Ectodermal cell (in vitro differentiated cells): Measurements from ENCODE around the gene DMWD.
A peak's percentile ranks its signal among the peaks of the same experiment; 100 is the strongest.
"Not testable (repeated sequence)": the region's sequence is repeated elsewhere in the genome, so short reads cannot be mapped to it uniquely, and the experiment has no call there.

Experiments used
- H3K27ac ChIP-seq: 2 replicates; pipeline ENCODE4 v1.7.0; 2013; ENCODE audit warnings: mild to moderate bottlenecking, low read depth, low read length; ENCODE audit not compliant: insufficient read depth, poor library complexity, severe bottlenecking
- H3K27me3 ChIP-seq: 2 replicates; pipeline ENCODE4 v1.7.0; 2013; ENCODE audit warnings: mild to moderate bottlenecking, low read length; ENCODE audit not compliant: insufficient read depth, control insufficient read depth, poor library complexity, severe bottlenecking
- H3K36me3 ChIP-seq: one replicate; pipeline ENCODE4 v1.7.0; 2013; ENCODE audit warnings: low read length; ENCODE audit not compliant: control insufficient read depth, insufficient read depth
- H3K4me1 ChIP-seq: one replicate; pipeline ENCODE4 v1.7.0; 2013; ENCODE audit warnings: low read length; ENCODE audit not compliant: control insufficient read depth, insufficient read depth
- H3K4me3 ChIP-seq: 2 replicates; pipeline ENCODE4 v1.7.0; 2013; ENCODE audit warnings: low read depth, low read length, control low read depth; ENCODE audit not compliant: insufficient read depth
- H3K9me3 ChIP-seq: 2 replicates; pipeline ENCODE4 v1.7.0; 2013; ENCODE audit warnings: mild to moderate bottlenecking, low read length, moderate library complexity; ENCODE audit not compliant: control insufficient read depth
- WGBS, 2 experiments: methylation state at CpG; one replicate each; pipeline ENCODE4 v1.1.7; 2013; ENCODE audit warnings: missing lambda C conversion rate in 2 of 2; 5-methylcytosine and 5-hydroxymethylcytosine counted together

The DMWD gene

DNA sequence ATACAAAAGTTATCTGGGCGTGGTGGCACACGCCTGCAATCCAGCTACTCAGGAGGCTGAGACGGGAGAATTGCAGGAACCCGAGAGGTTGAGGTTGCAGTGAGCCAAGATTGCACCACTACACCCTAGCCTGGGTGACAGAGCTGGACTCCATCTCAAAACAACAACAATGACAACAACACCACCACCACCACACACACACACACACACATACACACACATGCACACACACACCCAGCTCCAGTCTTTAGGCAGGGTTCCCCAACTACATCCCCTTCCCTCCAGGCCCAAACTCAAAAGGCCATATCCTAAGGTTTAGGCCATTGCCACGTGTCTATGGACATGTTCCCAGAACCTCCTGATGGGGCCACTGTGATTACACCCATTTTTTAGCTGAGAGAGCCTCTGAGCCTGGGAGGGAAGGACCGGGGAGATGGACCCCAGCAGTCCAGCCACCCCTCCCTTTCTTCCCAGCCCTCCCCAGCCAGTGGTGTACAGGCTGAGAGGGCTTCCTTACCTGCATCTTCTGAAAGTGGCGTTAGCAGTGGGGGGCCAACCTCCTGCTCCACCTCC lies 9.0 kb upstream of the DMWD start:
- H3K9me3 ChIP-seq: no peaks in the 10 kb centered on the region
- no peaks in the 10 kb centered on the region for H3K36me3 ChIP-seq
- H3K4me3 ChIP-seq: no peak overlapping the region
- H3K27me3 ChIP-seq: no peaks in the 10 kb centered on the region
- 87 to 90% methylated on average over 7 of the region's 7 CpGs for WGBS, 2 experiments
- no peaks in the 10 kb centered on the region for H3K4me1 ChIP-seq
- H3K27ac ChIP-seq: no peak overlapping the region

DNA sequence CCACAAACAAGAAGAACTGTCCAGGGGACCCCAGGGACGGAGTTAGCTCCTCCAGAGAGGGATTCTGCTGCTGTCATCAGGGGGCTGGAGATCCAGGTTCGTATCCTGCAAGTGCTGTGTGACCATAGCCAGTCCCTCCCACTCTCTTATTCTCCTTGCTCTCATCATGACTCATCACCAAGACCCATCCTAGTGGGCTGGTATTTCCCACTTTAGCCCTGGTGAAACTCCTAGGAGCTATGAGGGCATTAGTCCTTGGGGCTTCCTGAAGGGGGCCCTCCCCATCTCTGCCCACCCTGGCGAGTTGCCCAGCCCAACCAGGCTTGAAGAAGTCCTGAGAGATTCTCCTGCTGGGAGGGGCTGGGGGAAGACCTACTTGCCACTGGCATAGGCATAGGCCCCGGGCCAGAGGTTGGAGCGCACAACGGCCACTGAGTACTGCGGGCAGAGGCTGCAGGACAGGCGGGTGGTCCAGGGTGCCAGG lies 7.5 kb upstream of the DMWD start:
- H3K36me3 ChIP-seq: no peaks in the 10 kb centered on the region
- WGBS, 2 experiments: 87 to 88% methylated on average over 8 of the region's 8 CpGs
- no peaks in the 10 kb centered on the region for H3K4me1 ChIP-seq
- no peak overlapping the region for H3K27ac ChIP-seq
- H3K27me3 ChIP-seq: no peaks in the 10 kb centered on the region
- no peaks in the 10 kb centered on the region for H3K9me3 ChIP-seq
- no peak overlapping the region for H3K4me3 ChIP-seq

DNA sequence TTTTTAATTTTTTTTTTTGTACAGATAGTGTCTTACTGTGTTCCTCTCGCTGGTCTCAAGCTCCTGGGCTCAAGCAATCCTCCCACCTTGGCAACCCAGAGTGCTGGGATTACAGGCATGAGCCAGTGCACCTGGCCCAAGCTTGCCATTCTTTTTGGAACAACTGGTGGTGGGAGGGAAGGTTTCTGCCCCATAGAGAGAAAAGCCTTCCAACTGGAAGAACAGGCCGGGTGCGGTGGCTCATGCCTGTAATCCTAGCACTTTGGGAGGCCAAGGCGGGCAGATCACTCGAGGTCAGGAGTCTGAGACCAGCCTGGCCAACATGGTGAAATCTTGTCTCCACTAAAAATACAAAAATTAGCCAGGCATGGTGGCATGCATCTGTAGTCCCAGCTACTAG lies 6.9 kb upstream of the DMWD start:
- H3K4me3 ChIP-seq, H3K27ac ChIP-seq, H3K9me3 ChIP-seq, H3K27me3 ChIP-seq, H3K4me1 ChIP-seq, H3K36me3 ChIP-seq: not testable (repeated sequence)
- 85 to 86% methylated on average over 5 of the region's 5 CpGs for WGBS, 2 experiments

GRCh38 chr19:45798995-45799517 lies 6.4 kb upstream of the DMWD start:
- Histone ChIP-seq H3K36me3 (no peaks in the 10 kb centered on the region), H3K4me3 (no peak overlapping the region), H3K27ac (no peak overlapping the region), H3K9me3 (no peaks in the 10 kb centered on the region), H3K27me3 (no peaks in the 10 kb centered on the region), H3K4me1 (no peaks in the 10 kb centered on the region)
- WGBS, 2 experiments: 27% methylated on average over 10 of the region's 10 CpGs

DNA sequence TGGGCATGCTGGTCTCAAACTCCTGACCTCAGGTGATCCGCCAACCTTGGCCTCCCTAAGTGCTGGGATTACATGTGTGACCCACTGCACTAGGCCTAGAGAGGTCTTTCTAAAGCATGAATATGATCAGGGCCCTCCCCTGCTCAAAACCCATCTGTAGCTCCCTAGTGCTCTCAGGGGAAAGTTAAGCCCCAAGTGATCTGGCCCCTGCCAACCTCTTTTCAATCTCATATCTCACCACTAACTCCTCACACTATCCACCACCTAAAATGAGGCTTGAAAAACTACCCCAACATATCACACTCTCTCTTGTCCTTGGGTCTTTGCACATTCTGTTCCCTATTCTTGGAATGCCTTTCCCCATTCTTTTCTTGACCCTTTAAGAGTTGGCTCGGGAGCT lies 2.0 kb upstream of the DMWD start:
- H3K4me3 ChIP-seq: no peak overlapping the region
- no peaks in the 10 kb centered on the region for H3K9me3 ChIP-seq
- WGBS, 2 experiments: 94 to 96% methylated on average over 2 of the region's 2 CpGs
- peaks cover 4% of the 10 kb centered on the region for H3K4me1 ChIP-seq
- H3K27me3 ChIP-seq: no peaks in the 10 kb centered on the region
- no peak overlapping the region for H3K27ac ChIP-seq
- H3K36me3 ChIP-seq: peaks cover 2% of the 10 kb centered on the region

GRCh38 chr19:45793876-45794275 lies 1.2 kb upstream of the DMWD start:
- peaks cover 4% of the 10 kb centered on the region for H3K4me1 ChIP-seq
- no peaks in the 10 kb centered on the region for H3K9me3 ChIP-seq
- no peak overlapping the region for H3K4me3 ChIP-seq
- H3K27me3 ChIP-seq: no peaks in the 10 kb centered on the region
- H3K27ac ChIP-seq: no peak overlapping the region
- WGBS, 2 experiments: 67 to 70% methylated on average over 6 of the region's 6 CpGs
- peaks cover 8% of the 10 kb centered on the region for H3K36me3 ChIP-seq

- WGBS, 2 experiments: 59 to 60% methylated on average over 3 of the region's 3 CpGs
- H3K4me3 ChIP-seq: no peak overlapping the region
- H3K27me3 ChIP-seq: no peaks in the 10 kb centered on the region
- H3K36me3 ChIP-seq: peaks cover 14% of the 10 kb centered on the region
- peaks cover 4% of the 10 kb centered on the region for H3K4me1 ChIP-seq
- peak overlapping the region; percentile 11 for H3K27ac ChIP-seq
- no peaks in the 10 kb centered on the region for H3K9me3 ChIP-seq
Observed at GRCh38 chr19:45793178-45793564, 526 bp upstream of the DMWD start.

- H3K4me3 ChIP-seq: peak overlapping the region; percentile 61
- peaks cover 4% of the 10 kb centered on the region for H3K4me1 ChIP-seq
- 11% methylated on average over 31 of the region's 31 CpGs for WGBS, 2 experiments
- H3K36me3 ChIP-seq: peaks cover 14% of the 10 kb centered on the region
- no peaks in the 10 kb centered on the region for H3K27me3 ChIP-seq
- no peaks in the 10 kb centered on the region for H3K9me3 ChIP-seq
- no peak overlapping the region for H3K27ac ChIP-seq
Observed at GRCh38 chr19:45791744-45792469, 738 bp downstream of the DMWD start.

DNA sequence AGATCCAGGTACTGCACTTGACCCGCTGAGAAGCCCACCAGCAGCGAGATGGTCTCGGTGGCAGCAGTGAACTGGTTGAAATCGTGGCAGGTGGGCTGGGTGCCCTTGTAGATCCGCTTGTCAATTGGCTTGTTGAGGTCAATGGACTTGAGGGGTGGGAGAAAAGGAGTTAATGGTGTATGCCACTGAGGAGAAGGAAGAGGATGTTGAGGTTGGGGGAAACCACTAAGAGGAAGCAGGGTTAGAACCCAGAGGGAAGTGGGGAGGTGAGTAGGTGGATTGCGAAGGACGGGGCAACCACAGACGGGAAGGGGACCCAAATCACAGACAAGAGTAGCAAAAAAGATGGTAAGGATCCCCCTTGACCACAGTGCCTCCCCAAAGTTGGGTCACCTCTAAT lies 1.7 kb downstream of the DMWD start:
- peaks cover 20% of the 10 kb centered on the region for H3K36me3 ChIP-seq
- no peaks in the 10 kb centered on the region for H3K9me3 ChIP-seq
- no peak overlapping the region for H3K4me3 ChIP-seq
- H3K4me1 ChIP-seq: peaks cover 4% of the 10 kb centered on the region
- H3K27me3 ChIP-seq: no peaks in the 10 kb centered on the region
- WGBS, 2 experiments: 96 to 97% methylated on average over 8 of the region's 8 CpGs
- no peak overlapping the region for H3K27ac ChIP-seq

DNA sequence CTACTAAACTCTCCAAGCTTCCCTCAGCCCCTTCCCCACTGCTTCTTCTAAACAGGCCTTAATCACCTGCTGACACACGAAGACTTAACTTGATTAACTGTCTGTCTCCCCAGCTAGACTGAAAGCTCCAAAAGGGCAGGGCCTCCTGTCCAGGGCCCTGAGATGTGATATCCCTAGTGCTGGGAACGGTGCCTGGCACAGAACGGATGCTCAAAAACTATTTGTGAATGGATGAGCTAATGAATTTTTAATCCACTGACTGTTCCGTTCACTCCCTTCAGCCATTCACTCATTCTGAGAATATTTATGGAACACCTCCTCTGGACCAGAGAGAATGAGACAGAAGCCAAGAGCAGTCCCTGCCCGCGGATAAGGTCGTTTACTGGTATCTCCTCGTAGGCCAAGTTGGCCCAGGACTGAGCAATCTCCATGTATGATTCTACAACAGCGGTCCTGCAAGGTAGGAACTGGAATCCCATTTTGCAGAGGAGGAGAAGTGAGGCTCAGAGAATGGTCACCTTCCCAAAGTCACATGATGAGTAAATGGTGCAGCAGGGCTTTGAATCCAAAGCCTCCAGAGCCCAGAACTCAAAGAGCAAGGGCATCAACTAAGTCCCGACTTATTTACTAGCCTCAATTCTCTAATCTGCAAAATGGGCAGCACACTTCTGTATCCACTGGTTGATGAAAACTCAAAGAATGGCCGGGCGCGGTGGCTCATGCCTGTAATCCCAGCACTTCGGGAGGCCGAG lies 3.4 kb downstream of the DMWD start:
- no peaks in the 10 kb centered on the region for H3K27me3 ChIP-seq
- no peak overlapping the region for H3K4me3 ChIP-seq
- WGBS, 2 experiments: 95 to 97% methylated on average over 15 of the region's 15 CpGs
- H3K9me3 ChIP-seq: no peaks in the 10 kb centered on the region
- H3K36me3 ChIP-seq: peaks cover 29% of the 10 kb centered on the region
- H3K27ac ChIP-seq: no peak overlapping the region
- peaks cover 4% of the 10 kb centered on the region for H3K4me1 ChIP-seq
